Caco-2 (cell line): Measurements from ENCODE around the gene DRAM1. TPM values are rescaled to one million over a fixed set of nuclear protein-coding genes. Genes with fewer than 3 reads are reported as not detected.

Source experiments
- BruUV-seq: library from RNA; stranded (reverse); fragments of 400-500 nt; replicated peaks from 2 replicates; lab custom pipeline; 2021; lab: Mats Ljungman, UMichigan
- CTCF ChIA-PET: fragments of 300-600 bp; sonication (Branson Sonifier 250); formaldehyde crosslinking; loops from one replicate; lab custom pipeline; 2022; ENCODE audit warnings: antibody characterized with exemption; lab: Charles Lee
- POLR2A ChIA-PET: fragments of 300-600 bp; sonication (Branson Sonifier 250); formaldehyde crosslinking; loops from one replicate; lab custom pipeline; 2022; ENCODE audit warnings: antibody characterized with exemption; lab: Charles Lee
- DNase-seq, 2 experiments: peaks; one replicate each; pipeline versions ENCODE4 v3.0.0 to v3.0.0-alpha.2; 2020 to 2022
- H3K27me3 ChIP-seq: replicated peaks from 2 replicates; pipeline ENCODE4 v1.6.0; 2011; ENCODE audit warnings: low read length; ENCODE audit not compliant: control insufficient read depth, insufficient read depth
- H3K36me3 ChIP-seq: 2 replicates; pipeline ENCODE4 v1.5.1; 2011; ENCODE audit warnings: low read length; ENCODE audit not compliant: control insufficient read depth, insufficient read depth
- H3K4me1 ChIP-seq: fragments of 250-450 bp; sonication (Bioruptor Pico); 2 replicates; pipeline ENCODE4 v1.5.1; 2020; ENCODE audit warnings: mild to moderate bottlenecking
- H3K4me3 ChIP-seq: 2 replicates; pipeline ENCODE4 v1.5.1; 2011; ENCODE audit warnings: low read depth, mild to moderate bottlenecking, control low read depth, low read length
- H3K9me3 ChIP-seq: fragments of 250-450 bp; sonication (Bioruptor Pico); 2 replicates; pipeline ENCODE4 v1.5.1; 2020; ENCODE audit warnings: mild to moderate bottlenecking, moderate library complexity
- H3K27ac Mint-ChIP-seq: one replicate; pipeline ENCODE4 v1.8.0; 2022; ENCODE audit warnings: mixed read lengths; ENCODE audit not compliant: unreplicated experiment
- H3K27me3 Mint-ChIP-seq: one replicate; pipeline ENCODE4 v1.8.0; 2022; ENCODE audit warnings: mixed read lengths; ENCODE audit not compliant: insufficient read depth, unreplicated experiment
- H3K36me3 Mint-ChIP-seq: one replicate; pipeline ENCODE4 v1.8.0; 2022; ENCODE audit warnings: mild to moderate bottlenecking, mixed read lengths; ENCODE audit not compliant: insufficient read depth, unreplicated experiment
- H3K4me1 Mint-ChIP-seq: one replicate; pipeline ENCODE4 v1.8.0; 2022; ENCODE audit warnings: low read depth, mixed read lengths; ENCODE audit not compliant: unreplicated experiment
- H3K4me3 Mint-ChIP-seq: one replicate; pipeline ENCODE4 v1.8.0; 2022; ENCODE audit warnings: mild to moderate bottlenecking, moderate library complexity, mixed read lengths; ENCODE audit not compliant: unreplicated experiment
- H3K9me3 Mint-ChIP-seq: one replicate; pipeline ENCODE4 v1.8.0; 2022; ENCODE audit warnings: mixed read lengths; ENCODE audit not compliant: unreplicated experiment
- CTCF ChIP-seq, 2 experiments: fragments of 200-600 bp in 1 of 2; IDR thresholded peaks; 1 replicate in 1 of 2; 2 replicates in 1 of 2; pipeline versions ENCODE4 v1.5.1 to v1.8.0; 2011 to 2022; ENCODE audit warnings: antibody characterized with exemption in 1 of 2, control low read depth in 1 of 2, inconsistent platforms in 1 of 2, low read depth in 1 of 2, low read length in 1 of 2, mild to moderate bottlenecking in 1 of 2, moderate library complexity in 1 of 2; ENCODE audit not compliant: insufficient read depth in 1 of 2, severe bottlenecking in 1 of 2, unreplicated experiment in 1 of 2
- intact Hi-C: fragments of 100-400 bp; cut with micrococcal nuclease; formaldehyde crosslinking; loops from one replicate; pipeline ENCODE4 v1.10.0; 2022; ENCODE audit not compliant: unreplicated experiment
- total RNA-seq: library from RNA; stranded (reverse); gene quantifications from 2 replicates; pipeline ENCODE4 v1.2.3, GENCODE V29; 2022

Gene DRAM1
- total RNA-seq, 1 experiment from 2014 or later: 46.4 TPM

DNA sequence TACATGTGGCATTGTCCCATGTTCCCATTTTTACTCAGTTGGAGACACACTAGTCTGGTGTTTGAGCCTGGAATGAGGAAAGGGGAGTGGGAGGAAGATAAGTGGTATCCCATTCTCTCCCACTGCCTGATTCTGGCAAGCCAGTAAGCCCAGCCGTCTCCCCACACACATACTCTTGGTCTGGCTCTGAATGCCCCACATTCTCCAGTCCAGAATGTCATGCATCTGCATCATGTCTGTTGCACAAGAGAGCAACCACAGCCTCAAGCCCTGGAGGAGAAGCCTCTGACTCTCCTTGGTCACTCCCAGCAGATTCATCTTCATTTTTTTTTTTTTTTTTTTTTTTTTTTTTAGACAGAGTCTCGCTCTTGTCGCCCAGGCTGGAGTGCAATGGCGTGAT is 48.0 kb downstream of the DRAM1 start:
- no TSS peak for BruUV-seq

DNA sequence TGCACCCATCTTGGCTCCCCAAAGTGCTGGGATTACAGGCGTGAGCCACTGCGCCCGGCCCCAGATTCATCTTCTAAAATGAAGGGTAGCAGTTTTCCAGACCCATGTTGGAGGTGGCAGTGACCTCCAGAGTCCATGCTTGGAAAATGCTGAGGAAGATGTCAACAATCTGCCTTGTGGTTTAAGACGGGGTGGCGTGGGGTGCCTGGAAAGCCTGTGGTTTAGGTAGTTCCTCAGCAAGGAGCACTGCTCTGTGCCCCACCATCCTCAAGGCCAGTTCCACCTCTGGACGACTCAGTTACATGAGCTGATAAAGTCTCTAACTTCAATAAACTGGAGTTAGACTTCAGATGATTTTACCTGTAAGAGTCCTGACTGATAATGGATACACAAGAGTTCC is 48.6 kb downstream of the DRAM1 start:
- Histone ChIP-seq H3K27me3 (no peaks in the 10 kb centered on the region), H3K9me3 (no peaks in the 10 kb centered on the region), H3K4me1 (no peaks in the 10 kb centered on the region), H3K36me3 (no peaks in the 10 kb centered on the region; the same call in none of the 2 replicates), H3K4me3 (no peak overlapping the region)
- no peaks in the 10 kb centered on the region for H3K27me3 Mint-ChIP-seq
- H3K4me3 Mint-ChIP-seq: no peak overlapping the region
- H3K9me3 Mint-ChIP-seq: peaks cover 9% of the 10 kb centered on the region
- intact Hi-C loops: no loop called here
- ChIA-PET POLR2A (no interaction called here), CTCF (no interaction called here)
- H3K4me1 Mint-ChIP-seq: no peaks in the 10 kb centered on the region
- DNase-seq: no peak
- no peak for TF ChIP-seq CTCF (IDR thresholded peaks at IDR 0.05; ENCODE audit: insufficient read depth in 1 of 2, low read depth in 1 of 2, low read length in 1 of 2, severe bottlenecking in 1 of 2, unreplicated experiment in 1 of 2)
- H3K36me3 Mint-ChIP-seq: peaks cover 24% of the 10 kb centered on the region
- H3K27ac Mint-ChIP-seq: no peak overlapping the region
- BruUV-seq: no TSS peak

More for the DNA sequence above, 48.0 kb downstream of the DRAM1 start:
- no peaks in the 10 kb centered on the region for H3K27me3 ChIP-seq
- Mint-ChIP-seq H3K27ac (no peak overlapping the region), H3K36me3 (peaks cover 24% of the 10 kb centered on the region), H3K9me3 (peaks cover 9% of the 10 kb centered on the region), H3K4me1 (no peaks in the 10 kb centered on the region), H3K27me3 (no peaks in the 10 kb centered on the region), H3K4me3 (no peak overlapping the region)
- TF ChIP-seq CTCF (IDR thresholded peaks at IDR 0.05; ENCODE audit: insufficient read depth in 1 of 2, low read depth in 1 of 2, low read length in 1 of 2, severe bottlenecking in 1 of 2, unreplicated experiment in 1 of 2): no peak
- H3K9me3 ChIP-seq: no peaks in the 10 kb centered on the region
- intact Hi-C loops: no loop called here
- CTCF ChIA-PET: no interaction called here
- DNase-seq: peak; percentile 56 to 57
- POLR2A ChIA-PET: no interaction called here
- H3K4me1 ChIP-seq: no peaks in the 10 kb centered on the region
- no peaks in the 10 kb centered on the region; the same call in none of the 2 replicates for H3K36me3 ChIP-seq
- H3K4me3 ChIP-seq: no peak overlapping the region

- BruUV-seq: no TSS peak
- no peak for TF ChIP-seq CTCF (IDR thresholded peaks at IDR 0.05; ENCODE audit: insufficient read depth in 1 of 2, low read depth in 1 of 2, low read length in 1 of 2, severe bottlenecking in 1 of 2, unreplicated experiment in 1 of 2)
- intact Hi-C loops: no loop called here
- H3K36me3 ChIP-seq: no peaks in the 10 kb centered on the region; the same call in none of the 2 replicates
- H3K4me3 ChIP-seq: no peak overlapping the region
- DNase-seq: no peak
- Mint-ChIP-seq H3K36me3 (peaks cover 20% of the 10 kb centered on the region), H3K4me3 (no peak overlapping the region), H3K9me3 (peaks cover 9% of the 10 kb centered on the region), H3K27me3 (no peaks in the 10 kb centered on the region), H3K27ac (no peak overlapping the region), H3K4me1 (no peaks in the 10 kb centered on the region)
- POLR2A ChIA-PET: no interaction called here
- CTCF ChIA-PET: no interaction called here
- no peaks in the 10 kb centered on the region for H3K27me3 ChIP-seq
- H3K9me3 ChIP-seq: no peaks in the 10 kb centered on the region
- no peaks in the 10 kb centered on the region for H3K4me1 ChIP-seq
These were observed 49.7 kb downstream of the DRAM1 start for GRCh38 chr12:101927036-101927435.
